Subcutaneous abdominal adipose tissue (tissue), 5 donors: ENCODE results near the gene USP32.

Experiments
- H3K27ac ChIP-seq: one replicate; pipeline ENCODE4 v1.7.0; 2013; ENCODE audit warnings: low read depth, mild to moderate bottlenecking, inconsistent platforms, low read length, moderate library complexity
- H3K27me3 ChIP-seq, 5 donors: one replicate each; pipeline ENCODE4 v1.7.0; 2013; ENCODE audit warnings: low read length in 5 of 5, inconsistent platforms in 1 of 5; ENCODE audit not compliant: control insufficient read depth in 5 of 5, insufficient read depth in 4 of 5
- H3K36me3 ChIP-seq, 5 donors: one replicate each; pipeline ENCODE4 v1.7.0; 2013; ENCODE audit warnings: low read length in 5 of 5; ENCODE audit not compliant: control insufficient read depth in 5 of 5, insufficient read depth in 5 of 5
- H3K4me1 ChIP-seq, 5 donors: one replicate each; pipeline ENCODE4 v1.7.0; 2013; ENCODE audit warnings: low read length in 5 of 5, mild to moderate bottlenecking in 3 of 5, moderate library complexity in 1 of 5; ENCODE audit not compliant: control insufficient read depth in 5 of 5, insufficient read depth in 5 of 5
- H3K4me3 ChIP-seq, 5 donors: one replicate each; pipeline ENCODE4 v1.7.0; 2013; ENCODE audit warnings: low read length in 5 of 5, low read depth in 1 of 5
- H3K9ac ChIP-seq, 5 donors: one replicate each; pipeline ENCODE4 v1.7.0; 2013; ENCODE audit warnings: low read length in 5 of 5, mild to moderate bottlenecking in 4 of 5, moderate library complexity in 3 of 5
- H3K9me3 ChIP-seq, 5 donors: one replicate each; pipeline ENCODE4 v1.7.0; 2013; ENCODE audit warnings: low read length in 5 of 5; ENCODE audit not compliant: control insufficient read depth in 5 of 5
- donor health status: healthy.
- donor health status: healthy.
- donor health status: healthy.
- donor health status: healthy.
- donor health status: healthy.

Gene USP32

DNA sequence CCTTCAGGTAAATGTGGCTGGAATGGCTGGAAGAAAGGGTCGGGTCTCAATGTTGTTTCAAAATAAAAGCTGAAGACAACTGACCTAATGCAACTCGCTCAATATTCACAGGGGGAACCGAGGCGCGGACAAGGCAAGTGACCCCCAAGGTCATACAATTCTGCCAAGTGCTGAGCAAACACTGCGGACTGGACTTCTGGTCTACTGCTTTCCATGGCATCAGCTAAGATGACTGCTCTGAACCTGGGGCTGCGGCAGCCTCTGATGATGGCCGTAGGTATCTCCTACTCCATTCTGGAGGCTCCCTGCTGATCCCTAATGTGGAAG, 220.2 kb downstream of the USP32 start:
- H3K27ac ChIP-seq, result no peak overlapping the region

GRCh38 chr17:60170835-60171752, 220.8 kb downstream of the USP32 start:
- H3K4me1 ChIP-seq, result peaks cover 3 to 61% (median 32%) of the 10 kb centered on the region in 5 donors
- no peaks in the 10 kb centered on the region for H3K36me3 ChIP-seq
- H3K9me3 ChIP-seq, result no peaks in the 10 kb centered on the region
- H3K4me3 ChIP-seq, result no peak overlapping the region
- peaks cover 0 to 3% (median 0%) of the 10 kb centered on the region in 5 donors for H3K27me3 ChIP-seq
- H3K27ac ChIP-seq, result peak overlapping the region; percentile 31
- no peak overlapping the region for H3K9ac ChIP-seq

More for the DNA sequence above, 220.2 kb downstream of the USP32 start:
- Histone ChIP-seq H3K4me3 (no peak overlapping the region), H3K27me3 (no peaks in the 10 kb centered on the region), H3K9ac (no peak overlapping the region), H3K9me3 (no peaks in the 10 kb centered on the region), H3K36me3 (peaks cover 0 to 2% (median 0%) of the 10 kb centered on the region in 5 donors), H3K4me1 (peaks cover 3 to 61% (median 32%) of the 10 kb centered on the region in 5 donors)

GRCh38 chr17:60169921-60170817, 221.8 kb downstream of the USP32 start:
- peaks cover 0 to 5% (median 0%) of the 10 kb centered on the region in 5 donors for H3K27me3 ChIP-seq
- peak overlapping the region; percentile 31 for H3K27ac ChIP-seq
- H3K9me3 ChIP-seq, result no peaks in the 10 kb centered on the region
- no peaks in the 10 kb centered on the region for H3K36me3 ChIP-seq
- H3K4me1 ChIP-seq, result peaks cover 4 to 67% (median 32%) of the 10 kb centered on the region in 5 donors
- H3K9ac ChIP-seq, result no peak overlapping the region
- no peak overlapping the region for H3K4me3 ChIP-seq

- H3K9me3 ChIP-seq, result no peaks in the 10 kb centered on the region
- H3K27me3 ChIP-seq, result peaks cover 0 to 5% (median 0%) of the 10 kb centered on the region in 5 donors
- no peak overlapping the region for H3K4me3 ChIP-seq
- peaks cover 4 to 65% (median 25%) of the 10 kb centered on the region in 5 donors for H3K4me1 ChIP-seq
- no peak overlapping the region for H3K27ac ChIP-seq
- no peak overlapping the region for H3K9ac ChIP-seq
- H3K36me3 ChIP-seq, result no peaks in the 10 kb centered on the region
Measured at GRCh38 chr17:60168654-60169053, 223.3 kb downstream of the USP32 start.

DNA sequence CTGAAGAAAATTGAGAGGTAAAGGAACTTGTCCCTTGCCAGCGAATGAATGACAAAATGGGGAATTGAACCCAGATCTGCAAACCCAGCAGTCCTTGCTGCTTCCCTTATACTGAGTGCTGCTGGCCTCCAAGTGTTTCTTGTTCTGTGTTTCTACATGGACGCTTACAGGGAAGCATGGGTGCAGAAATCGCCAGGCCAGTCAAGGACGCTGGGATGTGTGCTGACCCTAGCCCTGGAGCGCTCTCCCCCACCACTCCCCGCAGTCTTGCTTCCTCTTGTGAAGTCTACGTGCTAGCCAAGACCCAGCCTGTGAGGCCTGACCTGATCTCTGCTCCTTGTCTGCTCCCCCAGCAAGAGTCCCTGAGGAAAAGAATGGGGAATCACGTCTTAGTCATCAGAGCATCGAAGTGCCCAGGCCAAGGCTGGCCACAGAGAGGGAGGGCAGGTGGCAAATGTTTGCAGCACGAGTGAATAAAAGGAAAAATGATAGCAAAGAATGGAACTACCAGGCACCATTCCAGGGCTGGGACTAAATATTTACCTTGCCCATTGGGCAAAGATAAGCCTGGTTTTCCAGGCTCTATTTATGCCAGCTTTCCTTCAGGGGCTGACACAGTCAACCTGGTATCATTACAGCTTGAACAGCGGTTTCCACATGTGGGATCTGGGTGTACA, 224.7 kb downstream of the USP32 start:
- H3K4me1 ChIP-seq, result peaks cover 3 to 73% (median 32%) of the 10 kb centered on the region in 5 donors
- H3K27ac ChIP-seq, result no peak overlapping the region
- H3K27me3 ChIP-seq, result peaks cover 0 to 5% (median 0%) of the 10 kb centered on the region in 5 donors
- H3K9ac ChIP-seq, result no peak overlapping the region
- H3K4me3 ChIP-seq, result no peak overlapping the region
- no peaks in the 10 kb centered on the region for H3K9me3 ChIP-seq
- H3K36me3 ChIP-seq, result no peaks in the 10 kb centered on the region

DNA sequence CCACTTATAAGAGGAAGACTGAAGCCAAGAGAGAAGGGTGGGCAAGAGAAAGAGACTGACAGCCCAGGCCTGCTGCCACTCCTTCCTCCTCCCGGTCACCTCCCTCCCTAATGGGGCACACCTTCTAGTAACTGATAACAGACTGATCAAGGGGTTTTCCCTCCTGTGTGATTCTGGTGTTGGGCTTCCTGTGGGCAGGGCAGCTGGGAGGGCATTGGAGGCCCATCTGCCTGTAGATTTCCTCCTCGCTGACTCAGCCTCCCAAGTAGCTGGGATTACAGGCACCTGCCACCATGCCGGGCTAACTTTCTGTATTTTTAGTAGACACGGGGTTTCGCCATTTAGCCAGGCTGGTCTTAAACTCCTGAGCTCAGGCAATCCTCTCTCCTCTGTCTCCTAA, 226.0 kb downstream of the USP32 start:
- Histone ChIP-seq H3K27ac (no peak overlapping the region), H3K27me3 (peaks cover 0 to 8% (median 4%) of the 10 kb centered on the region in 5 donors), H3K9ac (no peak overlapping the region), H3K36me3 (no peaks in the 10 kb centered on the region), H3K9me3 (no peaks in the 10 kb centered on the region), H3K4me3 (no peak overlapping the region), H3K4me1 (peaks cover 3 to 73% (median 38%) of the 10 kb centered on the region in 5 donors)

DNA sequence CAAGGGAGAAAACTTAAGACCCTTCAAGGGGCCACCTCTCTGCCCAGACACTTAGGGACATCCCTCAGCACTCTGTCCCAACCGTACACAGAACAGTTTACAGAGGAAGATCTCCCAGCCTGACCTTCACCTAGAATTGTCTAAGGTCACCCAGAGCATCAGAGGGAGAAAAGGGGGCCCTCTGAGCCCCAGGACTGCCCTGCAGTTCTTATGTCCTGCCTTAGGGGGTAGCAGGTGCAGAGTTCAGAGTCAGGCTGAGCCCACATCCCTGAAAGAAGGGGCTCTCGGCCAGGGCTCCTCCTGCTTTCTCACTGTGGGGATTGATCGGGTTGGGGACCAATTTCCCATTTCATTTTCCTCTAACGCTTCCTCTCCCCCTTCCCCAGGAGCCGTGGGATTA, 226.7 kb downstream of the USP32 start:
- Histone ChIP-seq H3K9ac (no peak overlapping the region), H3K4me3 (no peak overlapping the region), H3K27ac (no peak overlapping the region), H3K4me1 (peaks cover 3 to 70% (median 36%) of the 10 kb centered on the region in 5 donors), H3K27me3 (peaks cover 0 to 10% (median 6%) of the 10 kb centered on the region in 5 donors), H3K9me3 (no peaks in the 10 kb centered on the region), H3K36me3 (no peaks in the 10 kb centered on the region)

DNA sequence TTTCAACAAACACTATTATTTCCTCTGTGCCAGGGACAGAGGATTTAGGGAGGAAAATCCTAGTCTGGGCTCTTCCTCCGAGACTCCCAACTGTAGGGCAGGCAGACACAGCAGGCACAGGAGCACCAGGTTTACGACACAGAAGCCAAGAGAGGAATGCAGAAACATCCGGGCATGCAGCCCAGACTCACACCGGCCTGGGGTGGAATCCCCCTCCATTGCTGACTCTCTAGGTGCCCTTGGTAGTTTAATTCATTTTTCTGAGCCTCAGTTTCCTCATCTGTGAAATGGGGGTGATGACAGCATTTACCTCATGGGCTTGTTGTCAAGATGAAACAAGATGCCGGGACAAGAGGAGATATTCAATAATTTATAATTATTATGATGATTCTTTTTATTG, 227.2 kb downstream of the USP32 start:
- Histone ChIP-seq H3K4me1 (peaks cover 3 to 70% (median 37%) of the 10 kb centered on the region in 5 donors), H3K4me3 (no peak overlapping the region), H3K9me3 (no peaks in the 10 kb centered on the region), H3K9ac (no peak overlapping the region), H3K27me3 (peaks cover 0 to 10% (median 6%) of the 10 kb centered on the region in 5 donors), H3K36me3 (no peaks in the 10 kb centered on the region), H3K27ac (no peak overlapping the region)

DNA sequence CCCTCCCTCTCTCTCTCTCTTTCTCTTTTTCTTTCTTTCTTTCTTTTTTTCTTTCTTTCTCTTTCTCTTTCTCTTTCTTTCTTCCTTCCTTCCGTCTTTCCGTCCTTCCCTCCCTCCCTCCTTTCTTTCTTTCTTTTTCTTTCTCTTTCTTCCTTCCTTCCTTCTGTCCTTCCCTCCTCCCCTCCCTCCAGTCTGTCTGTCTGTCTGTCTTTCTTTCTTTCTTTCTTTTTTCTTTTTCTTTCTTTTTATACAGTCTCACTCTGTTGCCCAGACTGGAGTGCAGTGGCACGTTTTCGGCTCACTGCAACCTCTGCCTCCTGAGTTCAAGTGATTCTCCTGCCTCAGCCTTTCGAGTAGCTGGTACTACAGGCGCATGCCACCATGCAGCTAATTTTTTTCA, 227.8 kb downstream of the USP32 start:
- Histone ChIP-seq H3K4me3 (no peak overlapping the region), H3K36me3 (no peaks in the 10 kb centered on the region), H3K9me3 (no peaks in the 10 kb centered on the region), H3K27me3 (peaks cover 0 to 11% (median 6%) of the 10 kb centered on the region in 5 donors), H3K27ac (no peak overlapping the region), H3K9ac (no peak overlapping the region), H3K4me1 (peaks cover 3 to 70% (median 35%) of the 10 kb centered on the region in 5 donors)
